OCI-LY1 (cell line): ENCODE data around the gene CTNND2.

Experiments used
- EZH2 ChIP-seq: fragments of 200-600 bp; sonication (generic), shearing (Covaris generic); IDR thresholded peaks from 2 replicates; pipeline ENCODE4 v1.8.0; 2017; ENCODE audit warnings: borderline replicate concordance, mixed run types, mild to moderate bottlenecking, antibody characterized with exemption, low read length, moderate library complexity, mixed read lengths
- TF ChIP-seq, protein P1 (sequence below): fragments of 200-600 bp; sonication (generic), shearing (Covaris generic); IDR thresholded peaks from 2 replicates; pipeline ENCODE4 v1.5.1; 2017; ENCODE audit warnings: mild to moderate bottlenecking, antibody characterized with exemption, low read length, moderate library complexity, mixed read lengths

DNA sequence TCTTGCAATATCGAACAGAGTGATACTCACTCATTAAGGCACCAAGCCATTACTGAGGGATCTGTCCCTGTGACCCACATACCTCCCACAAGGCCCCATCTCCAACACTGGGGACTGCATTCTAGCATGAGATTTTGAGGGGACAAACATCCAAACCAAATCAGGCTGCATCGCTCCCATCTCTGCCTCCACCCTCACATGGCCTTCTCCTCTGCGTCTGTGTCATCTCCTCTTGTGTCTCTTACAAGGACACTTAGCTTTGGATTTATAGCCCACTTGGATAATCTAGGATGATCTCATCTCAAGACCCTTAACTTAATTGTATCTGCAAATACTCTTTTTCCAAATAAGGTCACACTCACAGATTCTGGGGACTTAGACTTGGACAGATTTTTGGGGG is 858.8 kb downstream of the CTNND2 start:
- TF ChIP-seq EZH2, result no peak
- TF ChIP-seq, protein P1, sequence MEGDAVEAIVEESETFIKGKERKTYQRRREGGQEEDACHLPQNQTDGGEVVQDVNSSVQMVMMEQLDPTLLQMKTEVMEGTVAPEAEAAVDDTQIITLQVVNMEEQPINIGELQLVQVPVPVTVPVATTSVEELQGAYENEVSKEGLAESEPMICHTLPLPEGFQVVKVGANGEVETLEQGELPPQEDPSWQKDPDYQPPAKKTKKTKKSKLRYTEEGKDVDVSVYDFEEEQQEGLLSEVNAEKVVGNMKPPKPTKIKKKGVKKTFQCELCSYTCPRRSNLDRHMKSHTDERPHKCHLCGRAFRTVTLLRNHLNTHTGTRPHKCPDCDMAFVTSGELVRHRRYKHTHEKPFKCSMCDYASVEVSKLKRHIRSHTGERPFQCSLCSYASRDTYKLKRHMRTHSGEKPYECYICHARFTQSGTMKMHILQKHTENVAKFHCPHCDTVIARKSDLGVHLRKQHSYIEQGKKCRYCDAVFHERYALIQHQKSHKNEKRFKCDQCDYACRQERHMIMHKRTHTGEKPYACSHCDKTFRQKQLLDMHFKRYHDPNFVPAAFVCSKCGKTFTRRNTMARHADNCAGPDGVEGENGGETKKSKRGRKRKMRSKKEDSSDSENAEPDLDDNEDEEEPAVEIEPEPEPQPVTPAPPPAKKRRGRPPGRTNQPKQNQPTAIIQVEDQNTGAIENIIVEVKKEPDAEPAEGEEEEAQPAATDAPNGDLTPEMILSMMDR, result no peak
